HG03558 (cell line): ENCODE data around the gene ARSI.

Experiments used
- ATAC-seq: cut with Tn5 transposase; IDR thresholded peaks from one replicate; pipeline ENCODE4 v1.9.1; 2021; ENCODE audit warnings: moderate number of reproducible peaks; ENCODE audit not compliant: unreplicated experiment; ENCODE audit errors: extremely low read depth

The ARSI gene

DNA sequence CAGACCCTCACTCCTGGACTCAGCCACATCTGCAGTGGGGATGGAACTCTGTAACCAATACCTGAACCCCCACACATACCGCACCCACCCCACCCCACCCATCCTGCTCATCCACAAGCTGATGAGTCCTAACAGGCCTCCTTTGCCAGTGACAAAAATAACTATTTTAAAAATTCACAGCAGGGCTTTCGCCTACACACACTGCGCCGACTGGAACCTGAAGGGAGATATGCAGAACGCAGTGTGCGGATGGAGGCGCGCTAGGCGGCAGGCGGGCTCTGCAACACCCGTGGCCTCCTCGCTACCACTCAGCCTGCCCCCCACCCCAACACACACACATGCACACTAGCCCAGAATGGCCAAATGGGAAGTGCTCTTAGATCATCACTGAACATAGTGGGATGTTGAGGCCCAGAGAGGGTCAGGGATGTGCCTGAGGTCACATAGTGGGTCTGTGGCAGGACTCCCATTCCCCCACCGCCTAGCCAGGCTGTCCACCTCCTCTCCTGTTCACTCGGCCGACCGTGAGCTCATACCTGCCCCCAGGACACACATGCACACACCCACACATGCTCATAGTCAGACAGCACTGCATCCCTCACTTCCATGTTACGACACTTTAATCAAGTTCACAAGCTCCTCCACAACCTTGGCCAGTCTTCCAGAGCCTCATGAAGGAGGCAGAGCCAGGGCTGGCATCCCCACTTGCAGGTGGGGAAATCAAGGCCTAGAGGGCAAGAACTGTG lies 6.8 kb downstream of the ARSI start:
- no peak for ATAC-seq

GRCh38 chr5:150295172-150295634 lies 7.5 kb downstream of the ARSI start:
- no peak for ATAC-seq

- no peak for ATAC-seq
These were observed 8.1 kb downstream of the ARSI start for GRCh38 chr5:150294551-150295071.

DNA sequence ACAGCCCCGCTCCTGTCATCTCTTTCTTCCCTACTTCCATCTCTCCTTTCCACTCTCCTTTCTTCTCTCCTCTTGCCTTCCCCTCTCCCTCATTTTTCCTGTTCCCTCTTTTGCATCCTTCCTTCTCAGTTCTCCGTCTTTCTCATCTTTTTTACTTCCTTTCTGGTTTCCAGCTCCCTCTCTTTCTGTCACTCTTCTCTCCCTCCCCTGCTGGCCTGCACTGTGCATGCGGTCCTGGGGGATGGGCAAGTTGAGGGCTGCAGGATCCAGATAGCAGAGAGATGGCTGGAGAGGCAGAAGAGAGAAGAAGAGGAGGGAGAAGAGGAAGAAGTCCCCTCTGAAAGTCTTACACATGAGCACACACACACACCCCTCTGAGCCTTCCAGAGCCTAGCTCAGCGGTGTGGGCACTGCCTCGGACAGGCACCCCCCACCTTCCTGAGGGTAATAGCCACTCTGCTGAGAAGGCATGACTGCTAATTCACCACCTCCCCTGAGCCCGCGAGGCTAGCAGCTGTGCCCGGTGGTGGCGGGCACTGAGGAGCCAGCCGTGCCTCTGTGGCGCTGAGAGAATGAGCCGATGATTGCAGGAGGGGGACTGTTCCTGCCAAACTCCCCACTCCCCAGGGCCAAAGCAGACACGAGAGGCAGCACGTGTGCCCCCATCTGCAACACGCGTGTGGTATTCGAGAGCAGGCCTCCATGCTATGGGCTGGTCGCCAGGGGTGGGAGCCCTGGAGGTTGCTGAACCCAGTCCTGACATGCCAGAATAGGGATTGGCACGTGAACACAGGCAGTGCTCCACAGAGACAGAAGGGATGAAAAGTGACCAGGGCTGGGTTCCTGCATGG lies 9.4 kb downstream of the ARSI start:
- no peak for ATAC-seq

- no peak for ATAC-seq
These were observed 11.0 kb downstream of the ARSI start for GRCh38 chr5:150291388-150292385.

- ATAC-seq, result no peak
These were observed 12.9 kb downstream of the ARSI start, which contains the start of gene CAMK2A for GRCh38 chr5:150289551-150290390. Gene CAMK2A, minus strand, starts transcription at chr5:150289773. Its CDS starts 148 bp downstream, at chr5:150289625.

DNA sequence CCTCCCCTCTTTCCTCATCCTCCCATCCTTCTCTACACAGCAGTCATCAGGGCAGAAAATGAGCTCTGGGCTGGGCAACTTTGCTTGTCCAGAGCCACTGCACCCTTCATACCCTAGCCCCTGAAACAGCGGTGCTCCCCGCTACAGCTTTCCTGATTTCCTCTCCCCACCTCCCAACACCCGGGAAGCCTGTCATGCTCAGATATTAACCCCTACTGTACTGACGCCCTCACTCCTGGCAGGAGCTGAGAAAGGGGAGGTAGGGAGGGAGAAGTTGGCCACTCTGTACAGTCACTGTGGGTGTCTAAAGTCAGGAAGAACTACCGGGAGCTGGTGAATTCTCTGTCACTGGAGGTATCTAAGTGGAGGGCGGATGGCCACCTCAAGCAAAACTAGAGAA lies 13.9 kb downstream of the ARSI start:
- ATAC-seq, result no peak

- no peak for ATAC-seq
These were observed 14.3 kb downstream of the ARSI start for GRCh38 chr5:150288361-150288760.

GRCh38 chr5:150286820-150287219 lies 15.9 kb downstream of the ARSI start:
- no peak for ATAC-seq

DNA sequence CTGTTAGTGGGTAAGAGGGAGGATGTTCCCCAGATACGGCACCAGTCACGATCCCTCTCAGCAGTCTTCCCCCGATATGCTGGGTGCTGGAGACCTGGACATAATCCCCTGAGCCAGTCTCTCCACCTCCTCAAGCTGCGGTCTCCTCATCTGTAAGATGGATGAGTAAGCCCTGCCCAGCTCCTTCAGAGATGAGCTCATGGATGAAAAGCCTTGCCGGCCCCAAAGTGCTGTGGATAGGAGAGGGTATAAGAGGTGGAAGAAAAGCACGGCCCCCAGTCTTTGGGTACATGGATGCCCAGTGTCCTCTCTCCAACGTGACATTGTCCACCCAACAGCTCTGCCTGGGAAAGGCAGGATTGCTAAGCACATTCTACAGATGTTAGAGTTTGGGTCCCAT lies 17.6 kb downstream of the ARSI start:
- ATAC-seq, result no peak

DNA sequence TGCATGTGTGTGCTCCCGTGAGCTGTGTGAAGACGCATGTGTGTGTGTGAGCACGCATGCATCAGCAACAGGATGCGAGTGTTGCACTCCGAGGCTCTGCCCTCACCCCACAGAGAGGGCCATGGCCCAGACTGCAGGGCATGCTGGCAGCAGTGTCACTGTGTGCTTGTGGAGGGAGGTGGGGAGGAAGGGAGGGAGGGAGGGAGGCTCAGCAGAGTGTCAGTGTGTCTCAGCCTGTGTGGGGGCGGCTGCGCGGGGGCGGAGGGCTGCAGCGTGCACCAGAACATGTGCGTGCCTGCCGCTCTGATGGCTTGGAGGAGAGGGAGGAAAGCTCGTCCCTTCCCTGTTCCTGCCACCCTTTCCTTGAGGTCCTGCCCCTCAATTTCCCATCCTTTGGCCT lies 18.4 kb downstream of the ARSI start:
- no peak for ATAC-seq

DNA sequence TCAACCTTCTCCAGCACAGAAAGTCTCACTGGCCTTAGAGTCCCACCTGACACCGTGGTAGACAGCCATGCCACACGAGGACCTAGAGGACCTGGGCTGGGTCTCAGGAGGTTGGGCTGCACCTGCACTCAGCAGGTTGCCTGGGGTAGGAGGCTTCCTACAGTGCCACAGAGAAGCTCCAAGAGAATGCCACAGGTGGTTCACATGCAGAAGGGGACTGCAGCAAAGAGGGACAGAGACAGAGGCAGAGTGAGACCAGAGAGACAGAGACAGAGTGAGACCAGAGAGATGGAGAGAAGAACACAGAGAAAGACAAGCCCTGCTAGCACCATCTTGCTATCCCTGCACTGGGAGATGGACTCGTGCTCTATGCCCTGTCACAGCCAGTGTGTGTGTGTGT lies 18.8 kb downstream of the ARSI start:
- ATAC-seq, result no peak

DNA sequence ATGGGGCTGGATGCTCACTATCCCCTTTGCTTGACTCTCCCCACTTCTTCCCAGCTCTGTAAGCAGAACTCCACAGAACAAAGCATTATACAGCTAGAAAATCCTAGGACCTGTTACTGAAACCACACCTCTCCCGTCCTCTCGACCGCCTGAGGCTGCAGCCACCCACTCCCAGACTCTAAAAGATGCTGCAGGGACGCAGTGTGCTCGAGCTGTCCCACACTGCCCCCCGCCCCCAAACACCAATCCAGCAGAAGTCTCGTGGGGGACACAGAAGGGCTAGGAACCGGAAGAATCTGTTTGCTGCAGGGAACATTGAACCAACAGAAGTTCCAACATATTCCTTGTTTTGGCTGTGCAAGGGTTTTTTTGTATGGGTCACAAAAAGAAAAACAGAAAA lies 20.7 kb downstream of the ARSI start:
- ATAC-seq, result no peak

DNA sequence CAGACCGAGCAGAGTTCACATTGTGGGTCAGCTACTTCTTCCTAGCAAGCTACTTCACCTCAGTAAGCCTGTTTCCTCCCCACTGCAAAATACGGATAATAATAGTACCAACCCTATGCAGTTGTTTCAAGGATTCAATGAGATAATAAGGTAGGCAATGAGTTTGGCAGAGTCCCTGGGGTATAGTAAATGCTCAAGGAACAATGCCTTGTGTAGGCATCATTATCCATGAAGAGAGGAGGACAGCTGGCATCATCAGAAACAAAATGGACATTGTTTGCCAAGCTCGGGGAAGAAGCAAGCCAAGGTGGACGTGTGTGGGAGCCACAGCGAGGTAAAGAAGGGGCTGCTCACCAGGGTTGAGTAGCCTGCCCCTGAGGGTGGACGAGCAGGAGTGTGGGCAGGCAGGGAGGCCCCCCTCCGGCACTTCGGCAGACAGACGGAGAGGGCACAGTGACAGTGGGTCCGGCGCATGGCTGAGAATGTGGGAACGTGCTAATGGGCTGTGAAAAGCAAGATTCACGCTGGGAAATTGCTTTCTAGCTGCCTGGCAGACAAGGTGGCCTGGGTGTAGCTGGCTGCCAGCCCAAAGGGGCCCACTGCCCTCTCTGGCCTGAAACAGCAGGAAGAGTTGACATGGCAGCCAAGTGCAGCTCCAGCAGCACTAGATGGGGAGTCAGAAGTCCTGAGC lies 23.2 kb downstream of the ARSI start:
- ATAC-seq, result no peak

- ATAC-seq, result no peak
These were observed 23.8 kb downstream of the ARSI start for GRCh38 chr5:150278916-150279315.

DNA sequence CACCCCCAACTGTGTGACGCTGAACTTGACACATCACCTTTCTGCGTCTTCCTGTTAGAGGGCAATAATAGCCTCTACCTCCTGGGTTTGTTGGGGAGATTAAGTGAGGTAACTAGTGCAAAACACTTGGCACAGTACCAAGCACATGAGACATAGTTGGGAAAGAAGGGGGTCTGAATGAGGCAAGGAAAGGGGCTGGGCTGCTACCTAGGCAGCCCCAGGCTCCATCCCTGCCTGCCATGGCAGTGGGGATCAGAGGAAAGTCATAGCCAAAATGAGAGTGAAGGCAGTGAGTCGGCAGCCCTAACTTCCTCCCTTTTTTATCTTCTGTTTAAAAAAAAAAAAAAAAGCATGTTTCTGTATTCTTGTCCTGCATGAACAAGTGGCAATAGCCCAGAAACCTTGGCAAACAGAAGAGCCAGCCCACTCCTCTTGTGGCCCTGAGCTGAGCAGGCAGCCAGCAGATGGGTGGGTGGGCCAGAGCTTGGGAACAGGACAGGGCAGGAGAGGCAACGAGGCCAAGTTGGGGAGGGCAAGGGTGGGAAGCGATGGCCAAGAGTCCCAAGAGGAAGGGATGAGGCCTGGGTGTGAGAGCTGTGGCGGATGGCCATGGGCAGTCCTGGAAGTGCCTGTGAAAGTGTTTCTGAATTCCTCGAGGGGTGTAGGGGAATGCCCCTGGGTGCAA lies 24.5 kb downstream of the ARSI start:
- ATAC-seq, result no peak

DNA sequence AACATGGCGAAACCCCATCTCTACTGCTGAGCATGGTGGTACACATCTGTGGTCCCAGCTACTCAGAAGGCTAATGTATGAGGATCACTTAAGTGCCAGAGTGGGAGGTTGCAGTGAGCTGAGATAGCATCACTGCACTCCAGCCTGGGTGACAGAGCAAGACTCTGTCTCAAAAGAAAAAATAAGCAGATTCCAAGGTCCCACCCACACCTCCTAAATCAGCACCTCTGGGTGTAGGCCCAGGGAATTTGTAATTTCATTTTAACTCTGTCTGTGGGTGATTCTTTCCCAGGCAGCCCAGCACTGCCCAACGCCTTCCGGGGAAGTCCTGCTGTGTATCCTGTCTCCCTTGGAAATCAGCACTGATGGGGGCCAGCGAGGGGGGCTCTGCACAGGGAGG lies 25.7 kb downstream of the ARSI start:
- ATAC-seq, result no peak

- ATAC-seq, result no peak
These were observed 27.9 kb downstream of the ARSI start for GRCh38 chr5:150274811-150275210.
